HG03460 (cell line): ENCODE measurements around the gene ZC2HC1B.

Experiments used
- ATAC-seq: cut with Tn5 transposase; IDR thresholded peaks from one replicate; pipeline ENCODE4 v1.9.1; 2021; ENCODE audit not compliant: unreplicated experiment

Gene ZC2HC1B

DNA sequence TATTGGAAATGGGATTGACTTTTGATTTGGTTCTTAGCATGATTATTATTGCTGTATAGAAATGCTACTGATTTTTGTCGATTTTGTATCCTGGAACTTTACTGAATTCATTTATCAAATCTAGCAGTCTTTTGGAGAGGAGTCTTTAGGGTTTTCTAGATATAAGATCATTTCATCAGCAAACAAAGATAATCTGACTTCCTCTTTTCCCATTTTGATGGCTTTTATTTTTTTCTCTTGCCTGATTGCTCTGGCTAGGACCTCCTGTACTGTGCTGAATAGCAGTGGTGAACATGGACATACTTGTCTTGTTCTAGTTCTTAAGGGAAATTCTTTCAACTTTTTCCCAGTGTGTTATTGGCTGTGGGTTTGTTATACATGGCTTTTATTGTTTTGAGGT lies 64.6 kb downstream of the ZC2HC1B start:
- no peak for ATAC-seq

DNA sequence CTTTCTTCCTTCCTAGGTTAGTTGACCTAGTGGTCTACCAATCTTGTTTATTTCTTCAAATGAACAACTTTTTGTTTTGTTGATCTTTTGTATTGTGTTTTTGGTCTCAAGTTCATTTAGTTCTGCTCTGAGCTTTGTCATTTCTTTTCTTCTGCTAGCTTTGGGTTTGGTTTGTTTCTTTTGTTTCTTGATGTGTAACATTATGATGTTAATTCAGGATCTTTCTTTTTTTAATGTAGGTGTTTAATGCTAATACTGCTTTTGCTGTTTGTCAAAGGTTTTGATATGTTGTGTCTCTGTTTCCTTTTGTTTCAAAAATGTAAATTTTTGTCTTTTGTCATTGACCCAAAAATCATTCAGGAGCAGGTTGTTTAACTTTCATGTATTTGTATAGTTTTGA lies 65.7 kb downstream of the ZC2HC1B start:
- no peak for ATAC-seq

DNA sequence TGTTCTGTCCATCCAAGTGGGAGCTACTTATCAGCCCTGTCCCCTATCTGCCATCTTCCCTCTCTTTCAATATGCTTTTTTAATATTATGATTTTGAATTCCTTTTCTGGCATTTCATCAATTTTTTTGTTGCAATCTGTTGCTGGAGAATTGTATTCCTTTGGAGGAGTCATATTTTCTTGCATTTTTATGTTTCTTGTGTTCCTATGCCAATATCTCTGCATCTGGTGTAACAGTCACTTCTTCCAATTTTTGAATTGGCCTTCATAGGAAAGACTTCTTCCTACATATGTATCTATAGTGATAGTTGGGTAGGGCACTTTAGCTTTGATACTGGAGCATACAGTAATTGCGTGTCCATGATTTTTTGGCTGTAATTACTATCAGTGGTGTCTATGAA lies 70.1 kb downstream of the ZC2HC1B start:
- ATAC-seq = no peak

DNA sequence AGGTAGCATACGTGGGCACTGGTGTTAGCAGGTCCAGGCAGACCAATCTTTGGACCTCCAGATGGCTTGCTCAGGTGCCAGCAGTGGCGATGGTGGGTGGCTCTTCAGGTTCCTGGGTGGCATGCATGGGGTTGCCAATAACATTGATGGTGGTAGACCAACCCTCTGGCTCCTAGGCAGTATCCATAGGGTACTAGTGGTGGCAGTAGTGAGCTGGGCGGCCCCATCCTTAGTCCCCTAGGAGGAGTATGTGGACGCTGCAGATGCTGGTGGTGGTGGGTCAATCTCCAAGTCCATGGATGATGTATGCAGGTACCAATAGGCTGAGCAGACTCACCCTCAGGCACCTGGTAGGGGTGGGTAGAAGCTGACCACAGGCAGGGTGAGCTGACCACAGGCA lies 70.6 kb downstream of the ZC2HC1B start:
- ATAC-seq = no peak

DNA sequence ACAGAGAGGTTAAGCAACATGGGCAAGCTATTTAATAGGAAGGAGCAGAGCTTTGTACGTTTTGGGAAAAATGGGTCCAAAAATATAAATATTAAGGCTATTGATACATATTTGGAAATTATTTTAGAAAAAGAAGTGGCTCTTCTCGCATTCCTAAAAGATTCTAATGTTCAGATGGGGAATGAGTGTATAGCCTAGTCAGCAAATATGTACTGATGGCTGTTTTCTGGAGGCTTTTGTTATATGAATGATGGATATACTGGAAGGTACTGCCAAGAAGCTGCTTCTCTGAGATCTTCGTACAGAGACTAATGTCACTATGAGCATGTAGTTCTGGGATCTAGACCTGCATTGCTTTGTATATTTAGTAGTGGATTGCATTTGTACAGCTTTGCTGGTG lies 72.1 kb downstream of the ZC2HC1B start:
- no peak for ATAC-seq

DNA sequence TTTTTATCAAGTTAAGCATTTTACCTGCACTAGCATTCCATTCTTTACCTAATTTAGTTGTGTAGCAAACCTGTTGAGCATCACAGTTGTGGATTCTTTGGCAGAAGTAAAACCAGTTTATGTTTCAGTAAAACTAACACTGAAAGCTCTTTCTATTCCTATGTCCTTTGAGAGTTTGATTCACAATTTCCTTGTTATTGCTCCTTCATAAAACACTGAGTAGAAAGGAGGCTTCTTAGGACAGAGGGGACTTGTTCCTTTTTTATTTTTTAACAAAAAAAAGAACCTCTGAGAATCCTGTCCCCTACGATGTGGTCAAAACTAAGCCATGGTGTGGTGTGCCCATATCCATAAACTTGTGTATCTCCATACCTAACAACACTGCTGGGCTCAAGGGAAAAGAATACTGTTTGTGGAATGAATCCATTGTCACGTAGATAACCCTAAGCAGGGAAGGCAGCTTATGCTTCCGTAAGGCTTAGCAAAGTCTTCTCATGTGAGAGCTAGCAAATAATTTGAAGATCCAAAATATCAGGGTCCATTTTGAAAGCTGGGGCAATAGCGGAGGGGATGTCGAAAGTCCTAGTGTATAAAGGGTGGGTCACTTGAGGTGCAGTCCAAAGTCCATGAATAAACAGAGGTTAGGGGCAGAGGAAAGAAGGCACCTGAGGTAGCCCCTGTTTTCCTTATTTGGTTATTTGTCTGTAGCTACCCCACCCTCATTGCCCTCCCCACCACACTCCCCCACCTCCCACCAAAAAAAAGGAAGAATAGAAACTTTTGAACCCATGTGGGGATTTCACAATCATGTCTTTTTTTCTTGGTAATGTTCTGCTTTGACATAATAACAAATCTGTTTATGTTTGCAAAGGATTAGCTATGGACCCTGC lies 72.7 kb downstream of the ZC2HC1B start:
- no peak for ATAC-seq

DNA sequence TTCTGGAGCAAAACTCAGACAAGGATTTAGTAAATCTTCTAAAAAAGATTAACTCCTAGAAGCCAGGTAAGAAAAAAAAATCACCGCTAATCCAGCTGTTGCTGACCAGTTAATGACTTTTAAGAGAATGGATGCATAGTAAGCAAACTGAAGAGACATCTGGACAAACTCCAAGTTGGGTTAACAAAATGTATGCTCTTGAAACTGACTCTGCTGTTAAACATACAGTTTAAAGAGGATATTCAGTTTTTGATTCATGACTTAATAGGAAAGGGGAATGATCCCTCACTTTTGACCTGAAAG lies 73.3 kb downstream of the ZC2HC1B start:
- ATAC-seq = no peak

DNA sequence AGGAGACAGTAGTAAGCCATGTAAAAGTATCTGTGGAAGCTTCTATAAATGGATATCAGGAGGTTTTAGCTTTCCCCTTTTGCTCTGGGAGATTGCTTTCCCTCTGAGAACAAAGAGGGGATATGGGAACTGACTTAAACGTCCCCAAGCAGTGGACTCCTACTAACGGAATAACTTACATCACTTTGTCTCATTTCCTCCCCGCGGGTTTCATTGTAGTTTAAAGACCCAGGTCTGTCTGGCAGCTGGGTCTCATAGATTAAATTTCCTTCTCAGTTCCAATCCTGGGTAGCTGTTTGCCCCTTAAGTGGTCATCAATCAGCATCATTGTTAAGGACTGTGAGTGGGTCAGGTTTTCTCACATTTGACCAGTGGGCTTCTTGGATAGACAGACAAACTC lies 75.1 kb downstream of the ZC2HC1B start:
- ATAC-seq = no peak

DNA sequence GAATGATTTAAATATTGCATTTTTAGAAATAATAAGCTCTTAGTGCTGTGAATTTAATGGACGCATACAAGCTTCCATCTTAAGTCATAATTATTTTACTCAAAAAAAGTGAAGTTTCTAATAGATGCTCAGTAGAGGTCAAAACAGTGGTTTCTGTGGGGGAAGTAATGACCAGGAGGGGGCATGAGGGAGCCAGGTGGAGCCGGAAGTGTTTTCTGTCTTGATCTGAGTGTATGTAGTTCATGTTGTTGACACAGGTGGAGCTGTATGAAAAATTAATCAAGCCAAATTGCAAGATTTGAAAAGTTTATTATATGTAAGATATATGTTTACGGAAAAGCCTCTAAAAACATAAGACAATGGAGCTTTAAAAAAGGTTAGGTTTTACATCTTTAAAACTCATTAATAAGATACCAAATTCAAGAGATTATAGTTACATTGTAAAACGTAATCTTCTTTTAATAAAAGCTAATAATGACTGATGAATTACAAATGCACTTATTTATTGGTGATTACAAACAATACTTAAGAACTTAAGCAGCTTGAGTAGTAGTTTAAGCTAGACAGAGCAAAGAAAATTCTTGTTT lies 75.8 kb downstream of the ZC2HC1B start:
- ATAC-seq = peak; percentile 95

DNA sequence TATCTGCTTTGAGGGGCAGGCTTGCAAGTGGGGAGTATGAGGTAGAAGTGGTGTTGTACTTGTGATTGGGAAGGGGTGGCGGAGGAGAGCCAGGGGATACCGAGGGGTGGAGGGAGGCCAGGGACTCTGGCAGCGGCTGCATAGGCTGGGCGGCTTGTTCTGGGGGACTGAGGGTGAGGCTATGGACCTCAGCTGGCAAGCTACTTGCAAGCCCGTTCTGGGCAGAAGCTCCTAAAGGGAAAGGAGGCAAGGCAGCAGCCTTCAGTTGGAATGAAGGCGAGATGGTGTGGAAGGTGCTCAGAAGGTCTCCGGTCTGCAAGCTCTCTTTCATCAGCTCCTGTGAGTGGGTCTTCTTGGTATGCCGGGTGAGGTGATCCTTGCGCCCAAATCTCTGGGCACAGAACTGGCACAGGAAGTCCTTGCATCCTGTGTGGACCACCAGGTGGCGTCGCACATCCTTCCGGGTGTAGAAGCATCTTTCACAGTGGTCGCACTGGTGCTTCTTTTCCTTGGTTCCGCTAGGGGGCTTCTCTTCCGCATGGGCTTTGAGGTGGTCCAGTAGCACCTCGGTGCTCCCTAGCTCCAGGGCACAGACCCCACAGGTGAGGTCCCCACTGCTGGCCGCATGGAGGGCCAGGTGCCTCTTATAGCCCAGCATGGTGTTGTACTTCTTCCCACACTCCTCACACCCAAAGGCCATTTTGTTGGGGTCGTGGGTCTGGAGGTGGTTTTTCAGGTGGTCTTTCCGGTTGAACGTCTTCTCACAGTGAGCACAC lies 77.8 kb downstream of the ZC2HC1B start:
- ATAC-seq = peak; percentile 62

DNA sequence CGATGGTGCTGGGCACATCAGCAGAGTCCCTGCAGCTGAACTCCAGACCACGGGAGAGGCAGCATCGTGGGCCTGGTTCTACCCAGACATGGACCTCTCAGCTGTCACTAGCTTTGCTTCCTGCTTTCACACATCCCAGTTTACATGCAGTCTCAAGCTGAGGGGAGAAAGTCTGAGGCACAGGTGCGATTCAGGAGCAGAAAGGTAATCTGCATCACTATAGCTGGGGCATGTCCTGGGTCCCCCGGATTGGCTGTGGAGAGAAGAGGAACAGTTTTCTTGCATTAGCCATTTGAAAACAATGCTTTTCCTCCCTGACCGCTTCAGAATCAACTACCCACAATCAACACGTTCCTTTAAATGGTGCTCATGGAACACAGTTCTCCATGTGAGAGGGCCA lies 83.9 kb downstream of the ZC2HC1B start:
- no peak for ATAC-seq

DNA sequence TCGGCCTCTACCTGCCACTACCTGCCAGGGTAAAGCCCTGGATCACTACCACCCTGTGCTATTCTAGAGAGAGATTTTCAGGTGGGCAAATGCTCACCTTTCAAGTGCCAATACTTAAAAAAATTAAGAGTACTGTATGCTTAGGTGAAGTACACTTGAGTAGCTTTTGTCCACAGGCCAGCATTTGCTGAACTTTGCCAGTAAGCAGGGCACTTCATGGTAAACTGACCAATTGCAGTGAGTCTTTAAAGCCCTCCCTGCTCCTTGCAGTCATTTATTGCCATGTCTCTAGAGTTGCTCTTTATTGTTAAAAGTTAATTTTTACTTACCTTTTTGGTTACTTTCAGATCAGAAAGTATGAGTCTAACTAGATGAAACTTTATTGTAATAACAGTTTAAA lies 85.3 kb downstream of the ZC2HC1B start:
- no peak for ATAC-seq

DNA sequence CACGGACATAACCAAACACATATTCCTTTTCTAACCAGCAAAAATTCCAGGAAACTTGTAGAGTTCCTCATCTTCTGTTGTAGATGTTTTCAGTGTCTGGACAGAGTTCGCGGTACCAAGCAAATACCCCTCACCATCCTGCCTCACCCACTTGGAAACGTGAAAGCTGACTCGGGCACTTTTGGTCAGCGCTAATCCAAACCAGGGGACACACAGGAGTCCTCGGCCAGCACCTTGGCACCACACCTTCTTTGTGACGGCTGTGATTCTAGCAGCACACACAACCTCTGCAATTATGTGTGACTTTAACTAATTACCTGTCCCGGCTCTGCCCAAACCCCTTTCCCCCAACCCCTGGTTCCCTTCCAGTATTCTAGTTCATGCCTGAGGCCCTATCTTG lies 85.7 kb downstream of the ZC2HC1B start:
- ATAC-seq = no peak

DNA sequence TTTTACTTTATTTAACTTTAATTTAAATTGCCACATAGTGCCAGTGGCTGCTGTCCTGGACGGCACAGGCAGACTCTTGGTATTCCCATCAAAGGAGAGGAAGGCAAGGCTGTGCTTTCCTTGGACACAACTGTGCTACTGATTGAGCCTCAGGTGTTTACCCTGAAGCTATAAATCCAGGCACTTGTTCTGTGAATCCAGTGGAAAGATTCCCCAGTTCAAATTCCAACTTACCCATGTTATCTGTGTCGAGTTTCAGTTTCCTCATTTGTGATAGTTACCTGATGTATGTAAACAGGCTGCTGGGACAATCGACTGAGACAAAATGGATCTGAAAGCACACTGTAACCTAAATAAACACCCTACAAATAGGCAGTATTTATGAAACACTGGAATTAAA lies 86.6 kb downstream of the ZC2HC1B start:
- ATAC-seq = no peak

DNA sequence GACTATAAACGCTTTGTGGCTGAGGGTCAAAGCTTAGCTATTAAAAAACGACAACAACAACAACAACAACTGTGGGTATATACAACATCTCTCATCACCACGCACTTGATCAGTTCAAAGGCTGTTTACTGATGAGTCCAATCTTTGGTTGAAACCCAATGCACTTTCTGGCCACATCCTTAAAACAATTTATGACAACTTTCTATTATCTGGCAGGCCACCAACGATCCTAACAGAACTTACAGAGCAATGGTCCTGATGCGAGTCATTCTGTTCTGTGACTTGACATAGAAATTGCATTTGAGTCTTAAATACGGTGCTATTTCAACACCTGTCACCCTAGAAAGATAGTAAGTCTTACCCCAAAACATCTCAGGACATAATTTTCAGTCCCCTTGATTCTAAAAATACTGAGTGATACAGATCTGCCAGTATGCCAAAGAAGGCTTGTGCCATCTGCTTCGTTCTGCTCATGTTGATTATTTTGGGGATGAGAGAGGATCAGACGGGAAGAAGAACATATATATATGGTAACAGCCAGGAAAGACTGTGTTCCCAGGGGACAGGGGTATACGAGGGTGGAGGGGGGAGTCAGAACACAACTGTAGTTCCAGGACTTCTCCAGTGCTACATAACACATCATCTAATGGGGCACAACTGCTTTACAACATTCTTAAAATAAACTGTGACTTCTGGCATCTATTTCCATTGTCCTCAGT lies 87.9 kb downstream of the ZC2HC1B start:
- no peak for ATAC-seq

DNA sequence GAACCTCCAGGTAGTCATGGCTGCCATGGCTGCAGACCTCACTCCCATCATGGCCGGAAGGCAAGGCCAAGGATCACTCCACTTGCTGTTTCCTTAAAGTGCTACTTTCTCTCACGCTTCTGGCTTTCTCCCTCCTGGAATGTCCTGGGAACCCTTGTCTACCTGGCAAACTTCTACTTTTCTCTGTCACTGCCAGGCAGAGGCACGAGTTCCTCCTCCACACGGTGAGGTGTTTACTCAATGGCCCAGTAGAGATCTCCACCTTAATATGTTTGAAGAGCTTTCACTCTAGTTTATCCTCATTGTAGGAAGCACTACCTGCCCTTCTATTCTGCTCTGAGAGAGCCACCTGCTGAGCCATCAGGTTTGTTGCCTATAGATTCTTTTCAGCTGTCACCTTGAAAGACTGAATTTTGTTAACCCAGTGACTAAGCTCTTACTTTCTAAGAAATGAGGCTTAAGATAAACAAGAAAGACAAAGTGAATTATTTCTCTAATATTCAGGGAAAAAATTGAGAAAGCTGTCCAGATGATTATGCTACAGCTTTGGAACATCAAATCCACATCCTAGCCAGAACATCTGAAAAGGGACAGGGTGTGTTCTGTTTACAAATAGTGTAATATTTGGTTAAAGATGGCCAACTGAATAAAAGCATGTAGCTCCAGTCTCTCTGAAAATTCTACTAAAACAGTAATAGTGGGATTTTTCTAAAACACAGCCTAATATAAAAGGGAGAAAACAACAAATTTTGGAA lies 88.8 kb downstream of the ZC2HC1B start:
- no peak for ATAC-seq

DNA sequence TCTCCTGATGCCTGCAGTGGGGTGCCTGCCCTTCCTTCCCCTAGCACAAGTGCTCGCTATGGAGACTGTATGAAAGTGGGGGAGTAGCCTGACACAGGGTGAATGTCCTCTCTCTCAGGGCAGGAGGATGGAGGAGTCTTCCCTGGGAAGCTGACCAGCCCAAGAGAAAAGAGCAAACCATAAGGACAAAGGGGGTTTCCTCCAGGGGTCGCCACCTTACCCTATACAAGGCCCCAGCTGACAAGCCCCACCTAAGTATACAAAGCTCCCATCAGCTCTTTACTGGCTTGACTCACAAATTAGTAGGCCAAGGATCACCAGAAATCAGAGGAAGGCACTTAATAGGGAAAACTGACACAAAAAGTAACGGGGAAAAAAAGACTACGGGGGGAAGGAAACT lies 89.6 kb downstream of the ZC2HC1B start:
- no peak for ATAC-seq

DNA sequence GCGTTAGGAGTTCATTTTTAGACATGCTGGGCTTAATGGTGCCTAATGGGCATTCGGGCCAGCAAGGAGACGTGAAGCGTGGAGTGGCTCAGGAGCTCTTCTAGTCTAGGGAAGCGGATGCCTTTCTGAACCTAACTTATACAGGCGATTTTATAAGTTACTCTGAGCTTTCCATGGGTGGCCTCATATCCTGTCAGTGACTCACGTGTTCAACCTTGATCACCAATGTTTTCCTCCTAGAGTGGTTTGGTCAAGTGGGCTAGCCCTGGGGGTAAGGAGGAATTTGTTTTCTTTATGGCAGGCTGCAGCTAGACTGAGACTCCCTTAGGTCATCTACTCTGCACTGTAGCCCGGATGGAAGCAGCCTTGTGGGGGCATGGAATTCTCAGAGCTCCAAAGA lies 91.7 kb downstream of the ZC2HC1B start:
- no peak for ATAC-seq

DNA sequence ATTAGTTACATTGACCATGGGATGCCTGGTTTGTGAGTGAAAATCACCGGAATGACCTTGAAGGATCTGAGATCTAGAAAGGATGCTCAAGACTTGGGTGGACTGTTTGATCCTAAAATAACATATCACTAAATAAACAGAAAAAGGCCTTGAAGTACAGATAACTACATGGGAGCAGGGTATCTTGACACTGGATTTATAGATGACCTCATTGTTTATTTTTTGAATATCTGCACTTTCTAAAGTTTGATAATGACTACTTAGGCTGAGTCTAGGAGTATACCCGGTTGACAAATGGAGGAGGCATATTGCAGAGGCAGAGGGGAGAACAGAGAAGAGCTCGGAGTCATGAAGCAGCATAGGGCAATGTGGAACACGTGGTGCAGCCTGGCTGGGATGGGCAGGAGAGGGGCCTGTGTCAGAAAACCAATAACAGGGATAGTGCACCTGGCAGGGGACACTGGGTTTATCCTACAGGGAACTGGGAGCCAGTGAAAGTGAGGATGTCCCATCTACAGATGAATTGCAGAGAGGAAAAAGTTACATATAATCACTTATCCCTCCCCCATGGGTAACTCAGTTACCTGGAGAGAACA lies 93.5 kb downstream of the ZC2HC1B start:
- ATAC-seq = no peak

DNA sequence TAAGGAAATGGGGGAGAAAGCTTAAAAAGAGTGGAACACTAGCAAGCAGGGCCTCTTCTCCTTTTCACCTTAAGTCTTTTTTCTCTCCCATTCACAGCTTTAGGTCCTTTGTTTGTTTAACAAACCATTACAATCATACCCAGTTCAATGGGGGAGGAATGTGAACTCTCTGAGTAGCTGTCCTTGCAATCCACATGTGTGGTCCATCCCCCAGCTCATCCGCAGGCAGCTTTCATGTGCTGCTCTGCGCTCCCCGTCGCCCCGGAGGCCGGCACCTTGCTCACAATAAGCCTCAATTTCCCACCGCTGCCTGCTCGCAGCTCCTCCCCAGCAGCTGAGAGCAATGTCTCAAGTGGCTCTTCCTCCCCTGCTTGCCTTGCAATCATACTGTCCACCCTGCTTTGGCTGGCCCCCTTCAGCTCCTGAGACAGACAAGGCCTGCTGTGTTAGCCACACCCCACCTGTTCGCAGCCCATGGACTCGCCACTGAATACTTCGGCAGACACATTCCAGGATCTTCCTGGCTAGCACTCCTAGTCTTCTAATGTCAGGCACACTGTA lies 94.6 kb downstream of the ZC2HC1B start:
- no peak for ATAC-seq
